HUDEP-2 (cell line): ENCODE measurements around the gene SYT8.
"Not testable (repeated sequence)": the region's sequence is repeated elsewhere in the genome, so short reads cannot be mapped to it uniquely, and the experiment has no call there.

Source experiments
- DNase-seq, 76 experiments: peaks; one replicate each; lab custom pipeline; 2025; ENCODE audit not compliant: unreplicated experiment in 76 of 76; lab: John Stamatoyannopoulos, UW

SYT8 gene

GRCh38 chr11:1881442-1882264, 46.9 kb downstream of the SYT8 start:
- DNase-seq: no peak

DNA sequence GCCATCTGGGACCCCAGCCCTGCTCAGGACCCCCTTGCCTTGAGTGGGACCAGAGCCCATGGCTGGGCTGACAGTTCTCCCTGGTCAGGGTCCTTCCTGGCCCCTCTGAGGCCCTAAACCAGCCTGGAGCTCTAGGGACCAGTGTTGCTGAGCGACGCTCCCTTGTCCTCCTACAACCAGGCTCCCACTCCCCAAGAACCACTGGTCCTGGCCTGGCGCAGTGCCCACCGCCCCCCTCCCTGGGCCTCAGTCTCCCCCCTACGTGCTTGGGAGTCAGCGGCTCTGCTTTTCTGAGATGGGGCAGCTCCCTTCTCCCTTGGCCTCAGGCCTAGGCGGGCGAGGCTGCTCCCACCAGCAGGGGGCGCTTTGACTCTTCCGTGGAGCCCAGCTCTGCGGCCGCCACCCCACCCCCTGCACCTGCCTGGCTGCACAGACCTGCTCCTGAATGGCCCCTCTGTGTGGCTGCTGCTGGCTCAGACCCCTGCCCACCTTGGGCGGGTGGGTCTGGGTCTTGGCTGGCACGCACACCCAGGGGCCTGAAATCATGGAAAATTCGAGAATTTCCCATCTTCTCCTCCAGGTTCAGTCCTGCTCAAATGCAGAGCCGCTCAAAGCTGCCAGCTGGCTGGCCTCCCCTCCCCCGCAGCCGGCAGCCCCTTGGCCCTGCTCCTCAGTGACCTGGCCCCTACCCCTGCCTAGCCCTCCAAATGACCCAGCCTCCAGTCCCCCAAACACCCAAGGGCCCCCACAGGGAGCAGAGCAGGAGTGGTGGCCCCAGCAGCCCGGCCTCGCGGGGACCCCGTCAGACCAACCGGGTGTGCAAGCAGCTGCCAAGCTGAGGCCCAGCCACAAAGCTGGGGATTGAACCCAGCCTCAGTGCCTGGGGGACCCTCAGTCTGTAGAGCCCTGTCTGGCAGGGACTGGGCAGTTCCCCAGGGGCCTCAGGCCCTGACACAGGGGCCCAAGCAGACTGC, 47.8 kb downstream of the SYT8 start:
- DNase-seq: peak in 60 of 76 experiments; percentile 7 to 80 (median 47)

GRCh38 chr11:1883346-1884302, 48.8 kb downstream of the SYT8 start:
- no peak for DNase-seq

DNA sequence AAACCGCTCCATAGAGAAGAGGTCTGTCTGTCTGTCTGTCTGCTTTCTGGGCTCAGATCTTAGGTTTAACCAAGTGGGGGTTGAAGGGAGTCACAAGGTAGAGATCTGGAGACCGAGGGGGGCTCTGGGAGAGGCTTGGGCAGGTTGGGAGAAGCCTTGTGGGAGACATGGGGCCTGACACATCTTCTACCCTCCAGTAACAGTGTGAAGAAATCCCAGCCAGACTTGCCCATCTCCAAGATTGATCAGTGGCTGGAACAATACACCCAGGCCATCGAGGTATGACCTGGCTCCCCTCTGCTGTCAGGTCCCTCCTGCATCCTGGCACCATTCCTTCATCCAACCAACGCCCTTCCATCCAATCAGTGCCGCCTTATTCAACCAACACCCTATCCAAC, 49.5 kb downstream of the SYT8 start:
- DNase-seq: no peak

- not testable (repeated sequence) for DNase-seq
These were observed 51.8 kb downstream of the SYT8 start for GRCh38 chr11:1886551-1886950.
